Measurements from ENCODE around the gene CDK15.
"Not testable (repeated sequence)": the region's sequence is repeated elsewhere in the genome, so short reads cannot be mapped to it uniquely, and the experiment has no call there.

Gene CDK15

GRCh38 chr2:201806442-201807170, at the start of gene CDK15:
TSS of gene CDK15 (plus strand) at chr2:201806537. CDS start at chr2:201806665, 128 bp downstream.
- no peak for DNase-seq (ENCODE audit: low read depth)

GRCh38 chr2:201758234-201758633, 48.1 kb upstream of the CDK15 start:
- DNase-seq (ENCODE audit: low read depth), result no peak

- no peak for DNase-seq (ENCODE audit: low read depth)
Measured at GRCh38 chr2:201758873-201759272, 47.5 kb upstream of the CDK15 start.

GRCh38 chr2:201759567-201759966, 46.8 kb upstream of the CDK15 start:
- no peak for DNase-seq (ENCODE audit: low read depth)

GRCh38 chr2:201761101-201761500, 45.2 kb upstream of the CDK15 start:
- no peak for DNase-seq (ENCODE audit: low read depth)

- not testable (repeated sequence) for DNase-seq (ENCODE audit: low read depth)
Measured at GRCh38 chr2:201764469-201764868, 41.9 kb upstream of the CDK15 start.

GRCh38 chr2:201765799-201766198, 40.5 kb upstream of the CDK15 start:
- DNase-seq (ENCODE audit: low read depth), result no peak

GRCh38 chr2:201768918-201769317, 37.4 kb upstream of the CDK15 start:
- no peak for DNase-seq (ENCODE audit: low read depth)

- DNase-seq (ENCODE audit: low read depth), result no peak
Measured at GRCh38 chr2:201769666-201770373, 36.5 kb upstream of the CDK15 start.

GRCh38 chr2:201773990-201774389, 32.3 kb upstream of the CDK15 start:
- DNase-seq (ENCODE audit: low read depth), result no peak

- DNase-seq (ENCODE audit: low read depth), result no peak
Measured at GRCh38 chr2:201774546-201774945, 31.8 kb upstream of the CDK15 start.

- no peak for DNase-seq (ENCODE audit: low read depth)
Measured at GRCh38 chr2:201775326-201775725, 31.0 kb upstream of the CDK15 start.

- no peak for DNase-seq (ENCODE audit: low read depth)
Measured at GRCh38 chr2:201777043-201777442, 29.3 kb upstream of the CDK15 start.

- DNase-seq (ENCODE audit: low read depth), result no peak
Measured at GRCh38 chr2:201777869-201778268, 28.5 kb upstream of the CDK15 start.

- no peak for DNase-seq (ENCODE audit: low read depth)
Measured at GRCh38 chr2:201779901-201780673, 26.2 kb upstream of the CDK15 start.

- peak; percentile 80 for DNase-seq (ENCODE audit: low read depth)
Measured at GRCh38 chr2:201780674-201781493, 25.5 kb upstream of the CDK15 start, which contains the start of gene ALS2. TSS of gene ALS2 (minus strand) at chr2:201780933. CDS start at chr2:201768885, 12,048 bp downstream.

GRCh38 chr2:201781557-201782051, 24.7 kb upstream of the CDK15 start:
- DNase-seq (ENCODE audit: low read depth), result no peak

GRCh38 chr2:201784563-201784962, 21.8 kb upstream of the CDK15 start:
- no peak for DNase-seq (ENCODE audit: low read depth)

- DNase-seq (ENCODE audit: low read depth), result no peak
Measured at GRCh38 chr2:201785135-201785534, 21.2 kb upstream of the CDK15 start.

- no peak for DNase-seq (ENCODE audit: low read depth)
Measured at GRCh38 chr2:201786471-201786870, 19.9 kb upstream of the CDK15 start.

- no peak for DNase-seq (ENCODE audit: low read depth)
Measured at GRCh38 chr2:201788371-201788770, 18.0 kb upstream of the CDK15 start.

- no peak for DNase-seq (ENCODE audit: low read depth)
Measured at GRCh38 chr2:201789395-201789794, 16.9 kb upstream of the CDK15 start.
